Measurements from ENCODE around the gene MYOG. TPM values are rescaled to one million over a fixed set of nuclear protein-coding genes. Genes with fewer than 3 reads are reported as not detected.

MYOG gene
- total RNA-seq, 2 experiments from 2014 or later, result not detected

- no peaks in the 10 kb centered on the region for H3K36me3 ChIP-seq (ENCODE audit: insufficient read depth, low read length)
- no peaks in the 10 kb centered on the region for H4K20me1 ChIP-seq (ENCODE audit: insufficient read depth, low read length)
- H2AFZ ChIP-seq (ENCODE audit: low read length), result no peak overlapping the region
- BruUV-seq (replicated peaks), result no TSS peak
- H3K9me2 ChIP-seq (ENCODE audit: insufficient read depth, low read length), result no peaks in the 10 kb centered on the region
- no peak overlapping the region for H3K4me2 ChIP-seq (ENCODE audit: low read length)
- DNase-seq (ENCODE audit: low spot score), result no peak
- intact Hi-C loops (cut with micrococcal nuclease; ENCODE audit: unreplicated experiment), result no loop called here
- no peak overlapping the region for H3K27ac ChIP-seq (ENCODE audit: low read depth, low read length, poor library complexity, severe bottlenecking)
- H3K79me2 ChIP-seq (ENCODE audit: insufficient read depth, low read depth, low read length), result no peaks in the 10 kb centered on the region
- ChIA-PET CTCF (ENCODE audit: unreplicated experiment) (interaction anchor here (0.7 kb wide), 1 partner anchor 75 kb away, joined by 4 read pairs; no protein-coding TSS in a partner anchor), POLR2A (no interaction called here)
- no peak overlapping the region for H3K4me3 ChIP-seq (ENCODE audit: low read depth, low read length, poor library complexity, severe bottlenecking)
- TF ChIP-seq EZH2phosphoT487 (IDR thresholded peaks at IDR 0.05; ENCODE audit: borderline replicate concordance, low read depth, low read length) (no peak), CTCF (conservative IDR thresholded peaks at IDR 0.05; ENCODE audit: low read length) (no peak)
- no peaks in the 10 kb centered on the region for H3K9me3 ChIP-seq (ENCODE audit: low read length)
- no peaks in the 10 kb centered on the region for H3K4me1 ChIP-seq (ENCODE audit: insufficient read depth, low read length, poor library complexity, severe bottlenecking)
These were observed 27.7 kb downstream of the MYOG start for GRCh38 chr1:203057911-203058675.

GRCh38 chr1:203056516-203056915 lies 29.3 kb downstream of the MYOG start:
- CTCF ChIA-PET (ENCODE audit: unreplicated experiment), result interaction anchor here (0.6 kb wide), 1 partner anchor 12 kb away, joined by 3 read pairs; no protein-coding TSS in a partner anchor

More at GRCh38 chr1:203056516-203056915, 29.3 kb downstream of the MYOG start:
- Histone ChIP-seq H3K9me2 (ENCODE audit: insufficient read depth, low read length) (no peaks in the 10 kb centered on the region), H4K20me1 (ENCODE audit: insufficient read depth, low read length) (no peaks in the 10 kb centered on the region), H3K79me2 (ENCODE audit: insufficient read depth, low read depth, low read length) (no peaks in the 10 kb centered on the region), H3K27ac (ENCODE audit: low read depth, low read length, poor library complexity, severe bottlenecking) (no peak overlapping the region), H3K4me3 (ENCODE audit: low read depth, low read length, poor library complexity, severe bottlenecking) (no peak overlapping the region), H3K4me2 (ENCODE audit: low read length) (no peak overlapping the region), H3K36me3 (ENCODE audit: insufficient read depth, low read length) (no peaks in the 10 kb centered on the region), H3K4me1 (ENCODE audit: insufficient read depth, low read length, poor library complexity, severe bottlenecking) (no peaks in the 10 kb centered on the region), H3K9me3 (ENCODE audit: low read length) (no peaks in the 10 kb centered on the region), H2AFZ (ENCODE audit: low read length) (no peak overlapping the region)
- TF ChIP-seq CTCF (conservative IDR thresholded peaks at IDR 0.05; ENCODE audit: low read length) (peak; percentile 47), EZH2phosphoT487 (IDR thresholded peaks at IDR 0.05; ENCODE audit: borderline replicate concordance, low read depth, low read length) (no peak)
- BruUV-seq (replicated peaks), result no TSS peak
- DNase-seq (ENCODE audit: low spot score), result no peak
- intact Hi-C loops (cut with micrococcal nuclease; ENCODE audit: unreplicated experiment), result no loop called here
- POLR2A ChIA-PET, result no interaction called here
